Thoracic aorta (tissue), 2 donors: ENCODE measurements around the gene KDM6A. TPM values are rescaled to one million over a fixed set of nuclear protein-coding genes. Genes with fewer than 3 reads are reported as not detected.
A peak's percentile ranks its signal among the peaks of the same experiment; 100 is the strongest.

ENCODE experiments used
- ATAC-seq: fragments of 150-250 bp; one replicate; pipeline ENCODE4 v1.8.0; 2017; ENCODE audit warnings: low read depth; ENCODE audit not compliant: insufficient number of reproducible peaks, low FRiP score
- DNase-seq: peaks from one replicate; pipeline ENCODE4 v3.0.0-alpha.2; 2020; ENCODE audit warnings: low spot score
- H3K27ac ChIP-seq, 2 donors: fragments of 200-600 bp; sonication (generic); 1 replicate in 1 of 2; 2 replicates in 1 of 2; pipeline ENCODE4 v1.5.1; 2016; ENCODE audit warnings: mild to moderate bottlenecking in 2 of 2, moderate library complexity in 2 of 2
- H3K27me3 ChIP-seq: fragments of 200-600 bp; sonication (generic); replicated peaks from 2 replicates; pipeline ENCODE4 v1.6.0; 2016; ENCODE audit warnings: mild to moderate bottlenecking; ENCODE audit not compliant: insufficient read depth
- H3K36me3 ChIP-seq: fragments of 200-600 bp; sonication (generic); one replicate; pipeline ENCODE4 v1.5.1; 2016
- H3K4me1 ChIP-seq, 2 donors: fragments of 200-600 bp; sonication (generic); 1 replicate in 1 of 2; 2 replicates in 1 of 2; pipeline versions ENCODE4 v1.5.1 to v1.6.0; 2016; ENCODE audit warnings: low read depth in 2 of 2, mild to moderate bottlenecking in 1 of 2; ENCODE audit not compliant: control insufficient read depth in 1 of 2
- H3K4me3 ChIP-seq: fragments of 200-600 bp; sonication (generic); 2 replicates; pipeline ENCODE4 v1.5.1; 2016; ENCODE audit warnings: mild to moderate bottlenecking
- H3K9me3 ChIP-seq: fragments of 200-600 bp; sonication (generic); 2 replicates; pipeline ENCODE4 v1.5.1; 2016
- total RNA-seq, 2 donors: library from RNA; depleted of rRNA; stranded (reverse); fragments of >200 nt; gene quantifications; one replicate each; pipeline versions ENCODE4 v1.1.0 to v1.2.3, GENCODE V29; 2016
- TF ChIP-seq, protein P1 (sequence below): fragments of 200-600 bp; sonication (generic); IDR thresholded peaks from one replicate; pipeline ENCODE4 v1.5.1; 2019; ENCODE audit warnings: antibody characterized with exemption

KDM6A gene
- total RNA-seq, 2 donors from 2014 or later: 18.3 to 26.9 TPM

DNA sequence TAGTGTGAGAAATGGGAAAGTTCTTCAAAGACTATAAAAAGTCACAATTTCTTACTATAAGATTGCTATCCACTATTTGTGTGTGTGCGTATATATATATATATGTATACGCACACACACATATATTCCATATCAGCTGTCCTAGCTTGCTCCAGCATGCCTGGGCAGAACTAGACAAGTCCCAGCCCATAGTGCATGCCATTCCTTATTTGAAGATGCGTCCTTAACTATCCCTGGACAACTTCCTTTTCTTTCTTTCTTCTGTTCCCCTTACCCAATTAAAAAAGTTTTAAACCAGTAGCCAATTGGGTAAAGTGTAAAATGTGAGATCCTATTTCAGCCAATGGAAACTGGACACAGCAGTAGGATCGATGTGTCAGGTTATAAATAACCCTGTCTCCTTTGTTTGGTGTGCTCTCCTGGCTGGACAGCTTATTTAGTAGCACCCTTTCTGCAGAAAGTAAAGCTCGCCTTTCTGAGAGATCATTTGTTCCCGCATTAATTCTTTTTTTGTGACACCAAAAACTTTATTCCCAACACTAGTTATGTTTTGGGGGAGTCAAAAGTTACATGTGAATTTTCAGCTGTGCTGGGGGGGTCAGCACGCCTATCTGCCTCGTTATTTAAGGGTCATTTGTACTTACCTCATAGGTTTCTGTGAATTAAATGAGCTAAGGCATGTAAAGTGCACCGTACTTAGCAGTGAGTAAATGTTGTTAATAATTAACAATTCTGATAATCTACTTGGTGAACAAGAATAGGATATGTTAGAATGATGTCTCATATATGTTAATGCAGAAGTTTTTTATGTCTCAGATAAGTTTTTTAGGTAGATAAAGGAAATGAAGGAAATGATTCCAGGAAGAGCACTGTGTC is 40.9 kb downstream of the KDM6A start:
- Histone ChIP-seq H3K36me3 (no peaks in the 10 kb centered on the region), H3K27ac (no peak overlapping the region), H3K9me3 (no peaks in the 10 kb centered on the region), H3K4me1 (peaks cover 0 to 4% of the 10 kb centered on the region in 2 donors), H3K27me3 (no peaks in the 10 kb centered on the region), H3K4me3 (no peak overlapping the region)
- DNase-seq (no peak), ATAC-seq (no peak)
- TF ChIP-seq, protein P1, sequence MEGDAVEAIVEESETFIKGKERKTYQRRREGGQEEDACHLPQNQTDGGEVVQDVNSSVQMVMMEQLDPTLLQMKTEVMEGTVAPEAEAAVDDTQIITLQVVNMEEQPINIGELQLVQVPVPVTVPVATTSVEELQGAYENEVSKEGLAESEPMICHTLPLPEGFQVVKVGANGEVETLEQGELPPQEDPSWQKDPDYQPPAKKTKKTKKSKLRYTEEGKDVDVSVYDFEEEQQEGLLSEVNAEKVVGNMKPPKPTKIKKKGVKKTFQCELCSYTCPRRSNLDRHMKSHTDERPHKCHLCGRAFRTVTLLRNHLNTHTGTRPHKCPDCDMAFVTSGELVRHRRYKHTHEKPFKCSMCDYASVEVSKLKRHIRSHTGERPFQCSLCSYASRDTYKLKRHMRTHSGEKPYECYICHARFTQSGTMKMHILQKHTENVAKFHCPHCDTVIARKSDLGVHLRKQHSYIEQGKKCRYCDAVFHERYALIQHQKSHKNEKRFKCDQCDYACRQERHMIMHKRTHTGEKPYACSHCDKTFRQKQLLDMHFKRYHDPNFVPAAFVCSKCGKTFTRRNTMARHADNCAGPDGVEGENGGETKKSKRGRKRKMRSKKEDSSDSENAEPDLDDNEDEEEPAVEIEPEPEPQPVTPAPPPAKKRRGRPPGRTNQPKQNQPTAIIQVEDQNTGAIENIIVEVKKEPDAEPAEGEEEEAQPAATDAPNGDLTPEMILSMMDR: no peak

DNA sequence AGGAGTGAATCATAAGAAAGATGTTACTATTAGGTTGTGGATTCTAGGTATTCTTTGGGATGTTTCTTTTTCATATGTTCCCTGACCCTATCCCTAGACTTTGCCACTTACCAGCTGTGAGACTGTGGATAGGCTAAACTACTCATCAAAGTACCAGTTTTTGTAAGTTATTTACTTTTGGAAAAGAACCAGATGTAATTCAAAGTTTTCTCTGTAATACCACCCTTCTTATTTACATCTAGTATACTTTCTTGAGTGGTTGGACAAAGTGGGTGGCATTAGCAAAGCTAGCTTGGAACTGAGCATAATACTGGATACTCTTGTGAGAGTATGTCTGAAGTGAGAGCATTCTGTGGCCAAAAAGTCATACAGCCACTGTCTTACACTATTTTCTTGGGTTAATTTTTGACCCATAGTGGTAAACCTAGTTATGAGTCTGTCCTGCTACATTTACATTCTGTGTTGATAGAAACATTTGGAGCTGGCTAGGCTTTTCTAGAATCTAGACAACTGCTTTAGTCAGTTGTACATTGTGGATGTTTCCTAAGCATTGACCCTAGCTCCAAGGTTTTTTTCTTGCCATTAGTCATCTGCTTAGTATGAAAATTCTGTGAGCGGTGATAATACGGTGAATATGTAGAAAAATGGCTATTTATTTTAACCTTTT is 41.7 kb downstream of the KDM6A start:
- H3K36me3 ChIP-seq: no peaks in the 10 kb centered on the region
- TF ChIP-seq, protein P1: no peak
- no peak overlapping the region for H3K4me3 ChIP-seq
- DNase-seq: no peak
- no peaks in the 10 kb centered on the region for H3K9me3 ChIP-seq
- no peaks in the 10 kb centered on the region for H3K27me3 ChIP-seq
- peaks cover 0 to 4% of the 10 kb centered on the region in 2 donors for H3K4me1 ChIP-seq
- no peak overlapping the region for H3K27ac ChIP-seq
- no peak for ATAC-seq

DNA sequence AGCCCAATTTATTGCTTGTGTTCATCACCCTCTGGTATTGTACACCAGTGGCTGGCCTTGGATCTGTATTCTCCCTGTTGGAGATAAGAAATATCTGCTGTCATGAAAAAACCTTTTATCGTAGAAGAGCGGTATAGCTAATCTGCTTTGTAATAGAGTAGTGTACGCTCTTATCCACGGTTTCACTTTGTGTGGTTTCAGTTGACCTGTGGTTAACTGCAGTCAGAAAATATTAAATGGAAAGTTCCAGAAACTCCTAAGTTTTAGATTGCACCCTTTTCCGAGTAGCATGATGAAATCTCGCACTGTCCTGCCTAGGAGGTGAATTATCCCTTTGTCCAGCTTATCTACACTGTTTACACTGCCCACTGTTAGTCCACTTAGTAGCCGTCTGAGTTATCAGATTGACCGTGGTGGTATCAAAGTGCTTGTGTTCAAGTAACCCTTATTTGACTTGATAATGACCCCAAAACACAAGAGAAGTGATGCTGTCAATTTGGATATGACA is 42.4 kb downstream of the KDM6A start:
- no peak for DNase-seq
- Histone ChIP-seq H3K27ac (no peak overlapping the region), H3K9me3 (no peaks in the 10 kb centered on the region), H3K36me3 (no peaks in the 10 kb centered on the region), H3K4me1 (peaks cover 0 to 4% of the 10 kb centered on the region in 2 donors), H3K4me3 (peak overlapping the region; percentile 28), H3K27me3 (no peaks in the 10 kb centered on the region)
- TF ChIP-seq, protein P1: no peak
- ATAC-seq: no peak

DNA sequence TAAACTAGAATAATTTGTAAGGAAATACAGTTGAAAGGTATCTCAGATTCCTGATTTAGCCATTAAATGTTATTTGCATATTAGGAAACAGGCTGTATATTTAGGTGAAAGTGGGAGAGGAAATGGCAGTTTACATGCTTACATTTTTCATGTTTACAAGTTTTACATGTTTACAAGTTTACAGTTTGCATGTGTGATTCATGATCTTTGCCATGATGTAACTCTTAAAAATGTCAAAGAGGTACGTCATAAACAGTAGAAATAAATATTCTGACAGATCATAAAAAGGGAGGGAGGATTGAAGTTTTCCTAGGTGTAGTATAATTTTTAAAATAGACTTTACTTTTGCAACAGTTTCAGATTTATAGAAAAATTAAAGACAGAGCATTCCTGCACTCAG is 45.7 kb downstream of the KDM6A start:
- Histone ChIP-seq H3K27ac (no peak overlapping the region), H3K36me3 (no peaks in the 10 kb centered on the region), H3K4me1 (peaks cover 0 to 4% of the 10 kb centered on the region in 2 donors), H3K4me3 (no peak overlapping the region), H3K9me3 (no peaks in the 10 kb centered on the region), H3K27me3 (no peaks in the 10 kb centered on the region)
- TF ChIP-seq, protein P1: no peak
- DNase-seq: no peak
- ATAC-seq: no peak

DNA sequence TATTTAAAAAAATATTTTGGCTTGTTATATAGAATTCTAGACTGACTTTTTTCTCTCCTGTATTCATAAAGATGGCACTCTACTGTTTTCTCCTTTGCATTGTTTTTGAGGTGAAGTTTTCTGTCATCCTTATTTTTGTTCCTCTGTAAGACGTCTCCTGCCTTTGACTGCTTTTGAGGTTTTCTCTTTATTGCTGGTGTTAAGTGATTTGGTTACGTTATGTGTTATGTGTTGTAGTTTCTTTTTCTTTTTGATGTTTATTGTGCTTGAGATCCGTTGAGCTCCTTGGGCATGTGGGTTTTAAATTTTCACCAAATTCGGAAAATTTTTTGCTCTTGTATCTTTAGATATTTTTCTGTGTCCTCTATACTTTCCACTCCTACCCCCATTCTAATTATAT is 50.0 kb downstream of the KDM6A start:
- Histone ChIP-seq H3K27me3 (no peaks in the 10 kb centered on the region), H3K9me3 (no peaks in the 10 kb centered on the region), H3K4me1 (no peaks in the 10 kb centered on the region), H3K36me3 (no peaks in the 10 kb centered on the region), H3K4me3 (no peak overlapping the region), H3K27ac (no peak overlapping the region)
- TF ChIP-seq, protein P1: no peak
- no peak for DNase-seq
- ATAC-seq: no peak
